ENCODE results near the gene ABHD11. TPM values are rescaled to one million over a fixed set of nuclear protein-coding genes. Genes with fewer than 3 reads are reported as not detected.

The ABHD11 gene
- total and polyA plus RNA-seq, 9 of the 15 experiments (the other 6 are each of a cell fraction or from before 2014, with no cell fraction given), result 7.7 to 44.2 (median 18.9) TPM

- TF ChIP-seq BRF2 (IDR thresholded peaks at IDR 0.05; ENCODE audit: borderline replicate concordance, insufficient read depth, insufficient read length), result no peak
- no peak for TF ChIP-seq ZNF639 (CRISPR knock-in tag; conservative IDR thresholded peaks at IDR 0.05 in 1 of 2, IDR thresholded peaks at IDR 0.05 in 1 of 2)
- TF ChIP-seq GATAD2B (IDR thresholded peaks at IDR 0.05; ENCODE audit: borderline replicate concordance), result no peak
Measured at GRCh38 chr7:73728551-73728950, 10.1 kb downstream of the ABHD11 start (continued).

GRCh38 chr7:73727952-73728351 is 10.7 kb downstream of the ABHD11 start:
- intact Hi-C loops (cut with micrococcal nuclease), result no loop called here
- TF ChIP-seq ZNF217 (CRISPR knock-in tag; IDR thresholded peaks at IDR 0.05) (no peak), ZMIZ1 (IDR thresholded peaks at IDR 0.05; ENCODE audit: low read depth in 2 of 2, low read length in 2 of 2) (no peak), SUPT5H (IDR thresholded peaks at IDR 0.05) (no peak), HNRNPUL1 (IDR thresholded peaks at IDR 0.05; ENCODE audit: low read length) (no peak), HMG20B (CRISPR knock-in tag; IDR thresholded peaks at IDR 0.05) (no peak), BACH1 (tag; IDR thresholded peaks at IDR 0.05) (peak; percentile 91), PBX2 (CRISPR knock-in tag; IDR thresholded peaks at IDR 0.05; ENCODE audit: low read depth) (no peak), PBX2 (tag; conservative IDR thresholded peaks at IDR 0.05; ENCODE audit: low read depth) (peak; percentile 84), MAFK (IDR thresholded peaks at IDR 0.05; ENCODE audit: low read length) (peak; percentile 72; the same call in 1 of the 2 replicates)

More at GRCh38 chr7:73727952-73728351, 10.7 kb downstream of the ABHD11 start:
- Histone ChIP-seq H3K4me2 (ENCODE audit: insufficient read depth, low read length) (no peak overlapping the region; the same call in 1 of the 2 replicates), H2AFZ (ENCODE audit: low read depth, low read length) (peak overlapping the region; percentile 34; the same call in 1 of the 2 replicates), H3K9me3 (replicated peaks; ENCODE audit: control insufficient read depth, insufficient read depth, low read depth, low read length) (no peaks in the 10 kb centered on the region), H3K4me1 (replicated peaks in 1 of 2; ENCODE audit: control insufficient read depth in 2 of 2, insufficient read depth in 2 of 2, low read length in 2 of 2) (peaks cover 10 to 13% of the 10 kb centered on the region in 2 experiments; a peak in 4 of 5 replicates), H3K4me3 (no peak overlapping the region), H3K36me3 (ENCODE audit: control insufficient read depth, insufficient read depth, low read length) (no peaks in the 10 kb centered on the region), H3K9ac (ENCODE audit: insufficient read depth in 1 of 2, low read depth in 2 of 2, low read length in 2 of 2) (peak overlapping the region in 1 of 2 experiments; percentile 41; a peak in 1 of 4 replicates), H4K20me1 (replicated peaks; ENCODE audit: control insufficient read depth, insufficient read depth, low read length) (peaks cover 3% of the 10 kb centered on the region; the same call in 1 of the 2 replicates), H3K27ac (ENCODE audit: extremely low read depth, low read depth, low read length) (no peak overlapping the region), H3K79me2 (ENCODE audit: control insufficient read depth, insufficient read depth, low read length) (no peaks in the 10 kb centered on the region), H3K27me3 (ENCODE audit: control insufficient read depth in 2 of 2, insufficient read depth in 2 of 2, low read length in 2 of 2) (no peaks in the 10 kb centered on the region; a peak in 1 of 5 replicates), H3K9me1 (ENCODE audit: control insufficient read depth, insufficient read depth, low read length) (no peaks in the 10 kb centered on the region)
- FAIRE-seq (no peak), ATAC-seq (no peak), DNase-seq (ENCODE audit: extremely low read depth in 1 of 4, low spot score in 3 of 4) (no peak)
- in situ Hi-C loops (cut with MboI), result no loop called here
- CTCF ChIA-PET (ENCODE audit: low intra/inter-chr PET ratio), result no interaction called here
- WGBS (ENCODE audit: insufficient coverage, low coverage, missing lambda C conversion rate), result 44% methylated on average over 3 of the region's 3 CpGs
- POLR2A ChIA-PET, result interaction anchor here (0.6 to 1.6 kb wide), 6 partner anchors 10 to 206 kb away, joined by 3 to 6 read pairs (median 4); partner anchors contain the start of genes ABHD11 and BAZ1B
- BruUV-seq (replicated peaks), result no TSS peak

All from K562 (cell line).